NCI-H524 treated with DMSO at 0.1 percent for 48 hours (cell line): Measurements from ENCODE around the gene POPDC2.

ENCODE experiments used
- DNase-seq: peaks from one replicate; lab custom pipeline; 2025; lab: John Stamatoyannopoulos, UW

The POPDC2 gene

GRCh38 chr3:119672776-119673175 is 12.4 kb upstream of the POPDC2 start:
- no peak for DNase-seq

DNA sequence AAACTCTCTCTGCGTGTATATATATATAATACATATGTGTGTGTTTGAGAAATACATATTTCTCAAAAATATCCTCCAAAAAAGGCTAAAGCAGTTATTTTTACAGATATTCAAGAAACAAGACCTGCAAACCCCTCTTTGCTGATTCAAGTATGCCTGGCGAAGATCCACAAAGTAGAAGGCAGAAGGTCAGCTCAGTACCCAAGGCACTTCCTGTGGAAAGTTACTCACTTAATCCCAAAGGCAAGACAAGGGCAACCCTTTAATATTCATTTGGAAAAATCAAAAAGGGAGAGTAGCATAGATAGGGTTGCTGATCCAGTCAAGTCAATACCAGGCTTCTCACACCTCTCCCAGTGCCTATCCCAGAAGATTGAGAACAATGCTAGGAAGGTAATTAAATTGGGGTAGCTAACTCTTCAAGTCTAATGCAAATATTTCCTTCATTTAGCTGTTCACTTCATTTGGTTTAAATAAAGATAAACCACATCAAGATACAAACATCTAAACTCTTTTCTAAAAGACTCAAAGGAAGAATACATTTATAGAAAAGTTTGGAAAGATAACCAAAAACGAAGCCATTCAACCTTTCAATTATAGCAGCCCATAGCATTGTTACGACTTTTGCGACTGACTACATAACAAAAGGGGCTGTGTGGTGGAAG is 9.6 kb upstream of the POPDC2 start:
- no peak for DNase-seq

GRCh38 chr3:119665954-119666559 is 5.7 kb upstream of the POPDC2 start:
- no peak for DNase-seq

DNA sequence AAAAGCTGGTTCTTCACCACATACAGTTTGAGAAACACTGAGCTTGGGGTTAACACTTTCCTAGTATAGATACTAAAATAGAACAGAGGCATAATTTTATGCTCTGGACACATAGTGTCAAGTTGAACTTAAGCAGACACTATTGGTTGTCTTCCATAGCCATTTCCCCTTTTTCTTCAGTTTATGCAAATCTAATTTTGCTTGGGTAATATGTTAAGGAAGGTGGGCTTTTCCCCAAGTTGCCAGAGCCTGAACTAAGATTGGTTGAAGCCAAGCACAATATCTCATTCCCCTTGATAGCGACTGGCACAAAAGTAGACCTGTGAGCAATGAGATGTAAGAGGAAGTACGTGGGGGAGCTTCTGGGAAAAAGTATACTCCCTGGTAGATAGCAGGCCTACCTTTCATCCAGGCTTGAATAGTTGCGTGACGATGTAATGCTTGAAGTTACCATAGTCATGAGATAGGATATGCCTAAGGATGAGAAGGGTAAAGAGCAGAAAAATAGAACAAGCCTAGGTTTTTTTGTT is 4.5 kb upstream of the POPDC2 start:
- DNase-seq: no peak

DNA sequence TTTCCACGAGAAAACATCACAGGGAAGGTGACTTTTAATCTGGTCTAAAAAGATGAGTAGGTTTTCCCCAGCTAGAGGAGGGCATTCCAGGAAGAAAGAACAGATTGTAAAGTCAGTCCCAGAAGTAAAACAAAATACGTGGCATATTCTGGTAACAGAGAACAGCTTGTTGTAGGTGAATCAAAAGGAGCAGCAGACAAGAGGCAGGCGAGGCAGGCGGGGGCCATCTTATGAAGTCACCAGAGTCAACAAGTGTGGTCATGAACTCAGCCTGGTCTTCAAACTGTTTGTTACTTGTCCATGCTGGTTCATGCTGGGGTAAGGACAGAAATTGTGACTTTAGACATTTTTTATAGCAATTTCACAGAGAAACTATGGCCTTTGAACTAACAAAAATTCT is 4.0 kb upstream of the POPDC2 start:
- DNase-seq: no peak

DNA sequence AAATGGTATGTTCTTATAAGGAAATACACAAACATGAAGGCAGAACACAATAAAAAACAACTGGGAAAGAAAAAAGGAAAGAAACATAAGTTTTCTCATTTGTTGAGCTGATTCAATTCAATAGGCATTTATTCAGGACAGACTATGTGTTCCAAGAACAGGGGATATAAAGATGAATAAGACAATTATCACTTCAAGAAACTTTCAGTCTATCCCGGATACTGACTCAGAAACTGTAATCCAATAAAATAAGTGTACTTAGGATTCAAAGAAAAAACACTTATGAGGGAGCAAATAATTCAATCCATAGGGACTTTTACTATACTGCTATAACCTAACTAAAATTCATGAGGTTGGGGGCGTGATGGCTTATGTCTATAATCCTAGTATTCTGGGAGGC is 3.5 kb upstream of the POPDC2 start:
- no peak for DNase-seq

- no peak for DNase-seq
Measured at GRCh38 chr3:119662604-119663373, 2.4 kb upstream of the POPDC2 start.

DNA sequence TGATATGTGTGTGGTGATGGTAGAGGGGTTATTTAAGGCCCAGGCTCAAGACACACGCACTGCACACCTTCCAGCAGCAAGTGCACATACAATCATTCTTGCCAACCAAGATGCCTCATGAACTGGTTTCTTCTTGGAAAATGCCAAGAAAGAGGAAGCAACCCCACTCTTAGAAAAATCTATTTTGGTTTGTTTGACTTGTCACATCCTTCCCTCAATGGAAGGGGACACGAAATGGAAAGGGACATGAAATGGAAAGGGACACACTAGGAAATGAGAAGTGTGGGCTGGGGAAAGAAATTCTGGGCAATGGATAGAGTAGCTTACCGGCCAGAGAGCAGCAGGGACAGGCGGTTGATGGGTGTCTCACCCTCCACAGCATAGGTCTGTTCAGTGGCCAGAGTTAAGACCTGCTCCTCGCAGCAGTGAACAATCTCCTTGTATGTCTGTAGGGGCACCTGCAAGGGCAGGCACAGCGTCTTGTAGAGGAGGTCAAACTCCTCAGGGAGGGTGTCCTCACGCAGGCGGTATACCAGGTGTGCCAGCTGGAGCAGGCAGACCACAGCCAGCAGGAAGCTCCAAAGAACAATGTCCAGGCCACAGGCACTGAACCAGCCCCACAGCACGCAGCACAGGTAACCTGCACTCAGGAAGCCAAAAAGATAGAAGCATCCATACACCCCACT is 640 bp downstream of the POPDC2 start:
- DNase-seq: no peak

GRCh38 chr3:119658994-119659393 is 1.4 kb downstream of the POPDC2 start:
- DNase-seq: no peak

DNA sequence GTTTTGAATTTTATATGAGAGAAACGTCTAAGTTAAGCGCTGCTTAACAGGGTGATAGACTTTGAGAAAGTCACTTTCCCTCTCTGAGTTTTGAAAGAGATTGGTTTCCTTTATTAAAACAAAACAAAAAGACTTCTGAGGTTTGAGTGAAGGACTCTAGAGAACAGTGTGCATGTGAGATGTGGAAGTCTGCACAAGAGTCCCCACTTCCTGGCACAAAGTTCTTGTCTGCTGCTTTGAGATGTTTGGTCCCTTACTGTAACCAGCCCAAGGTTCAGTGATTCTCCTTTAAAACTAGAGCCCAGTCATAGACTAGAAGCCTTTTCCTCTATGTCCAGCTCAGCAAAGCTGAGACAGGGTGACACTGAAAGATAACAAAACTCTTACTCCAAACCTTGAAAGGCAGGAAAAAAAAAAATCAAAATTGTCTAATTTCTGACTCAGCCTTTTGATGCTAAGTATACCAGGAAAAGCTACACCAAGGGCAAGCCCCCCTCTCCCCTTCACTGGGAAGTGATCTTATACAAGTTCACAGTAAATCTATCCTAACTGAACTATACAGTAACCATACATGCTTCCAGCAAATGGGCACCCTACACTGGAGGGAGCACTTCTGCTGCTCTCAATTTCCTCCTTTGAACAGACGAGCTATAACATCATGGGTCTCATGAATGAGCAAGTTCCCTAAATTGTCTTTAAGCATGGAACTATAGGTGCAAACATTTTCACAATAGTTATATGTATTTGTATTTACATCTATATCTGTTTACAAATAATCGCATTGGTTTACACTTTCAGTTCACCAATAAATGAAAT is 2.3 kb downstream of the POPDC2 start:
- no peak for DNase-seq

DNA sequence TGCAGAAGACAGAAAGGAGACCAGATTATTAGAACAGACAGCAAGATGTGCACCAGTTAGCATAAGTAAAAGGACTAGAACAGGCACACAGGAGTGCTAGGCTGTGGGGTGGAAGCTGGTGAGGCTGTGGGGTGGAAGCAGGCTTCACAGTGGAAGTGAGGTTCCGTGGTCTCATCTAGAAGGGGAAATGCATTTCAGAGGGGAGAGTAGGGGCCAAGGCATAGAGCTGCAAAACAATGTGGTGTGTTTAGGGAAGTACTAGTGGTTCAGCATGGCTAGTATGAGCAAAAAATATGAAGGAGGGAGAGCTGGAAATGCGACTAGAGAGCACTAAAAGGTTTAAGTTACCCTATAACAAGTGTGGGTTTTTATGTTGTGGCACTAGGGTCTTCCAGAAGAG is 6.5 kb downstream of the POPDC2 start:
- DNase-seq: no peak

DNA sequence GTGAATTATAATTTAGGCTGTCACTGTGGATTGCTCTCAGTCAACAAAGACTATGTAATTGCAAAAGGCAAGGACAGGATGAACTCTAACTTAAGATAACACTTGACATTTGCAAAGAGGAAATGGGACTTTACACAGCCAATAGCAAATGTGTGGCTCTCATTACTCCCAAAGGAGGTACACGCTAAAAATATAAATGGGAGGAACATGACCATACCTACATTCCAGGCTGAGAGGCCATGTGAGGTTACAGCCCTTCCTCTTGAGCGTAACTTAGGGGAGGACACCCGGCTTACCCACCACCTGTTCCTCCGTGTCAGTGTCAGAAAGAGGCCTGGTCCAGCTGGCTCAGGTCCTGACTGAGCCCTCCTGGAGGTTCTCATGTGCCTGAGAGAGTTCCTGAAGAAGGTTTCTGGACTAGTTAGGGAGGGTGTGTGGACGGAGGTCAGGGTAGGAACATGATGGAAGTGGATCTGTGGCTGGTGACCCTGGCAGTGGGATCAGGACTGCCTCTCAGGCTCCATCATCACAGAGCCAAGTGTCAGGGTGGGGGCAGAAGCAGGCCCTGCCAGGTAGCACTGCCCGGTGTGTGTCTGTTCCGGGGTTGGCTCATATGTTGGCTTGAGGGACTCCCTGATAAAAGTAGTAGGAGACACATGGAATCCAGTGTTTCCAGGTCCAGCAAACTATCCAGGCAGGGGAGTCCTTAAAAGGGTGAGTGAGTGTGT is 7.9 kb downstream of the POPDC2 start:
- DNase-seq: no peak

DNA sequence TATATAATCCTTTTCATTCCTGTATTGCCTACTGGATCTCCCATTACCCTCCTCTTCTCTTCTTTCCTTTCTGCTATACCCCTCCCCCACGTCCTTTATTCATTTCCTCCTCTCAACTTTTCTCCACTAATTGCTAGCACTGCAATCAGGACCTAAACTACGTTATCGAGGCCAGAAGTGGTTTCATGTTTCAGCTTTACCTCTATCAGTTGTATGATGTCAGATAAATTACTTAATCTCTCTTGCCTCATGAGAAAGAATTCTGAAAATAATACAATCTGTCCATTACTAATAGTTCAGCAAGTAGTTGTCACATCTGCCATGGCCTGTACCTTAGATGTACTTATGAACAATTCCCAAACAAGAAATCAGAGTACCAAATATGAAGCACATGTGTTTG is 10.6 kb downstream of the POPDC2 start:
- no peak for DNase-seq

- no peak for DNase-seq
Measured at GRCh38 chr3:119647843-119648575, 12.4 kb downstream of the POPDC2 start.

- DNase-seq: no peak
Measured at GRCh38 chr3:119647171-119647570, 13.2 kb downstream of the POPDC2 start.

- no peak for DNase-seq
Measured at GRCh38 chr3:119645813-119646212, 14.6 kb downstream of the POPDC2 start.

GRCh38 chr3:119644481-119644880 is 15.9 kb downstream of the POPDC2 start:
- no peak for DNase-seq

DNA sequence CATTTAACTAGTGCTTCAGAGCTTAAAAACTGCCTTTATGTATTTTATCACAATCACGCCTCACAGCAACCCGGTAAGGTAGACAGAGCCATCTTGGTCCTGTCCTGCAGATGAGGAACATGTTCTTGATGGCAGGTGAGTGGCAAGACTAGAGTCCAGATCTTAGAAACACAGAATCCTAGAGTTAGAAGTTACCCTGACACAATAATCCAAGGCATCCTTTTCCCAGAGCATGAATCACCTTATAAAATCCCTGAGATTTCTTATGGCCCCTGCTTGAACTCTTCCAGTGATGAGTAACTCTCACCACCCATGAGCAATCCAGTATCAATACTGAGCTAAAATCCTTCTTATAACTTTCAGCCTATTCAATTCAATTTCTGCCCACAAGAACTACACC is 16.9 kb downstream of the POPDC2 start:
- DNase-seq: no peak

DNA sequence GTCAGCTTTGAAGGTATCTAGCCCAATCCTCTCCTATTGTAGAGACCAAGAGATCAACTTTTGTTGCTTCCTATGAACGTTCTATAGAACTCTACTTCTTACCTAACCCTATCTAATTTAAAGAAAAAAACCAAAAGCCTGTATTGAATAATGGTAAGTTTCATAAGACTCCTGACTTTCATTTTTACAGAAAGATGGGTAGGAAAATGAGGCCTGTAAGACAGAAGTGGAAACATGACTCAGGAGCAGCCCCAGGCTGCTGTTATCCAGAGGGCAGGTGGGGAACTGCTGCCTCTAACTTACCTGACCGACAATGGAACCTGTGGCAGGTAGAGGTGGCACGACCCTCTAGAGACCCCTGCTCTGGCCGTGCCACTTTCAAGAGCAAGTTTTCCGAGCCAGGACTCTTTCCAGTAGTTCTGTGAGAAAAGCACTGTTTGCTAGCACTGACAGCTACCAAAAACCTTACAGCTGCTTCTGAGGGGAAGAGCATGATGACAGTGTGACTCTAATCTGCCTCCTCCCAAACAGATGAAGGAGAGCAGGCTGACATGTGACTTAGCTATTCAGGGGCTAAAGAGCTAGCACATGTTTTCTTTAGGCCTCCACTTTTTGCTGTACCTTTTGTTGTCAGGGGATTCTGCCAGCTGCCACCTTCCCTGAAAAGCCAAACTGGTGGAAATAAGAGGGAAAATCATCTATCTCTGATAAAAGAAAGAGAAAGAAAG is 17.5 kb downstream of the POPDC2 start:
- peak; percentile 28 for DNase-seq

- no peak for DNase-seq
Measured at GRCh38 chr3:119641416-119641815, 19.0 kb downstream of the POPDC2 start.
